Thoracic aorta (tissue), 2 donors: Measurements from ENCODE around the gene PRSS2. TPM values are rescaled to one million over a fixed set of nuclear protein-coding genes. Genes with fewer than 3 reads are reported as not detected.

Source experiments
- ATAC-seq: fragments of 150-250 bp; one replicate; pipeline ENCODE4 v1.8.0; 2017; ENCODE audit warnings: low read depth; ENCODE audit not compliant: insufficient number of reproducible peaks, low FRiP score
- DNase-seq: peaks from one replicate; pipeline ENCODE4 v3.0.0-alpha.2; 2020; ENCODE audit warnings: low spot score
- H3K27ac ChIP-seq, 2 donors: fragments of 200-600 bp; sonication (generic); 1 replicate in 1 of 2; 2 replicates in 1 of 2; pipeline ENCODE4 v1.5.1; 2016; ENCODE audit warnings: mild to moderate bottlenecking in 2 of 2, moderate library complexity in 2 of 2
- H3K27me3 ChIP-seq: fragments of 200-600 bp; sonication (generic); replicated peaks from 2 replicates; pipeline ENCODE4 v1.6.0; 2016; ENCODE audit warnings: mild to moderate bottlenecking; ENCODE audit not compliant: insufficient read depth
- H3K36me3 ChIP-seq: fragments of 200-600 bp; sonication (generic); one replicate; pipeline ENCODE4 v1.5.1; 2016
- H3K4me1 ChIP-seq, 2 donors: fragments of 200-600 bp; sonication (generic); 1 replicate in 1 of 2; 2 replicates in 1 of 2; pipeline versions ENCODE4 v1.5.1 to v1.6.0; 2016; ENCODE audit warnings: low read depth in 2 of 2, mild to moderate bottlenecking in 1 of 2; ENCODE audit not compliant: control insufficient read depth in 1 of 2
- H3K4me3 ChIP-seq: fragments of 200-600 bp; sonication (generic); 2 replicates; pipeline ENCODE4 v1.5.1; 2016; ENCODE audit warnings: mild to moderate bottlenecking
- H3K9me3 ChIP-seq: fragments of 200-600 bp; sonication (generic); 2 replicates; pipeline ENCODE4 v1.5.1; 2016
- CTCF ChIP-seq: fragments of 200-600 bp; sonication (generic); IDR thresholded peaks from one replicate; pipeline ENCODE4 v1.5.1; 2019; ENCODE audit warnings: antibody characterized with exemption
- total RNA-seq, 2 donors: library from RNA; depleted of rRNA; stranded (reverse); fragments of >200 nt; gene quantifications; one replicate each; pipeline versions ENCODE4 v1.1.0 to v1.2.3, GENCODE V29; 2016

The PRSS2 gene
- total RNA-seq, 2 donors from 2014 or later: 6.1 to 15.4 TPM

- ATAC-seq (no peak), DNase-seq (no peak)
- Histone ChIP-seq H3K9me3 (no peaks in the 10 kb centered on the region), H3K4me1 (peaks cover 4 to 10% of the 10 kb centered on the region in 2 donors), H3K27me3 (peaks cover 2% of the 10 kb centered on the region), H3K36me3 (no peaks in the 10 kb centered on the region), H3K4me3 (no peak overlapping the region), H3K27ac (no peak overlapping the region)
- no peak for TF ChIP-seq CTCF
Observed at GRCh38 chr7:142802301-142802700, 31.5 kb downstream of the PRSS2 start.

- no peak overlapping the region for H3K27ac ChIP-seq
- H3K9me3 ChIP-seq: no peaks in the 10 kb centered on the region
Observed at GRCh38 chr7:142803901-142804300, 33.1 kb downstream of the PRSS2 start.

GRCh38 chr7:142804728-142805207 lies 34.0 kb downstream of the PRSS2 start:
- H3K9me3 ChIP-seq: no peaks in the 10 kb centered on the region
- no peak overlapping the region for H3K27ac ChIP-seq
- DNase-seq: no peak
- H3K4me3 ChIP-seq: no peak overlapping the region
- no peaks in the 10 kb centered on the region for H3K4me1 ChIP-seq
- TF ChIP-seq CTCF: no peak
- no peak for ATAC-seq
- no peaks in the 10 kb centered on the region for H3K36me3 ChIP-seq
- no peaks in the 10 kb centered on the region for H3K27me3 ChIP-seq

More at GRCh38 chr7:142803901-142804300, 33.1 kb downstream of the PRSS2 start:
- no peaks in the 10 kb centered on the region for H3K27me3 ChIP-seq
- no peak overlapping the region for H3K4me3 ChIP-seq
- no peak for ATAC-seq
- H3K4me1 ChIP-seq: no peaks in the 10 kb centered on the region
- H3K36me3 ChIP-seq: no peaks in the 10 kb centered on the region
- no peak for TF ChIP-seq CTCF
- DNase-seq: no peak

GRCh38 chr7:142805350-142806021 lies 34.7 kb downstream of the PRSS2 start:
- Histone ChIP-seq H3K9me3 (no peaks in the 10 kb centered on the region), H3K4me3 (no peak overlapping the region), H3K27ac (no peak overlapping the region), H3K4me1 (no peaks in the 10 kb centered on the region), H3K36me3 (no peaks in the 10 kb centered on the region), H3K27me3 (no peaks in the 10 kb centered on the region)
- DNase-seq (no peak), ATAC-seq (no peak)
- no peak for TF ChIP-seq CTCF

- no peak for TF ChIP-seq CTCF
- H3K27ac ChIP-seq: no peak overlapping the region
- H3K27me3 ChIP-seq: no peaks in the 10 kb centered on the region
- no peak for DNase-seq
- H3K4me3 ChIP-seq: no peak overlapping the region
- H3K36me3 ChIP-seq: no peaks in the 10 kb centered on the region
- H3K9me3 ChIP-seq: no peaks in the 10 kb centered on the region
- no peak for ATAC-seq
- H3K4me1 ChIP-seq: no peaks in the 10 kb centered on the region
Observed at GRCh38 chr7:142806022-142806356, 35.2 kb downstream of the PRSS2 start.
